NT2/D1 (cell line): Measurements from ENCODE around the gene SSB.
"Not testable (repeated sequence)": the region's sequence is repeated elsewhere in the genome, so short reads cannot be mapped to it uniquely, and the experiment has no call there.

ENCODE experiments used
- DNase-seq: peaks from one replicate; pipeline ENCODE4 v3.0.0-alpha.2; 2011; ENCODE audit warnings: low read depth, low spot score
- H3K27me3 ChIP-seq: 2 replicates; pipeline ENCODE4 v1.6.0; 2011; ENCODE audit warnings: mild to moderate bottlenecking; ENCODE audit not compliant: insufficient read length, insufficient read depth
- H3K36me3 ChIP-seq: 2 replicates; pipeline ENCODE4 v1.6.1; 2011; ENCODE audit warnings: mild to moderate bottlenecking, low read length, mixed read lengths; ENCODE audit not compliant: insufficient read depth, insufficient read length
- H3K4me1 ChIP-seq: 2 replicates; pipeline ENCODE4 v1.5.1; 2011; ENCODE audit not compliant: insufficient read depth, insufficient read length
- H3K4me3 ChIP-seq: 2 replicates; pipeline ENCODE4 v1.5.1; 2011; ENCODE audit warnings: low read depth; ENCODE audit not compliant: insufficient read length
- H3K9ac ChIP-seq: 2 replicates; pipeline ENCODE4 v1.6.0; 2011; ENCODE audit warnings: low read depth; ENCODE audit not compliant: insufficient read length
- H3K9me3 ChIP-seq: 2 replicates; pipeline ENCODE4 v1.5.1; 2011; ENCODE audit warnings: mild to moderate bottlenecking, low read length; ENCODE audit not compliant: insufficient read depth
- SUZ12 ChIP-seq: IDR thresholded peaks from 2 replicates; pipeline ENCODE4 v1.6.1; 2011; ENCODE audit not compliant: insufficient read length, insufficient read depth; ENCODE audit errors: extremely low read depth
- YY1 ChIP-seq: IDR thresholded peaks from 2 replicates; pipeline ENCODE4 v1.6.1; 2011; ENCODE audit not compliant: insufficient read length, insufficient read depth
- ZNF274 ChIP-seq: IDR thresholded peaks from 2 replicates; pipeline ENCODE4 v1.6.1; 2011; ENCODE audit warnings: mild to moderate bottlenecking, low read depth, low read length

Gene SSB

GRCh38 chr2:169815849-169816248 is 17.2 kb downstream of the SSB start:
- Histone ChIP-seq H3K36me3 (peaks cover 76% of the 10 kb centered on the region), H3K9ac (no peak overlapping the region), H3K4me3 (no peak overlapping the region), H3K4me1 (no peaks in the 10 kb centered on the region), H3K9me3 (no peaks in the 10 kb centered on the region), H3K27me3 (no peaks in the 10 kb centered on the region)
- TF ChIP-seq YY1 (no peak), SUZ12 (no peak)
- DNase-seq: no peak

- not testable (repeated sequence) for H3K9me3 ChIP-seq, H3K4me3 ChIP-seq
- peaks cover 73% of the 10 kb centered on the region for H3K36me3 ChIP-seq
Observed at GRCh38 chr2:169816961-169817360, 18.3 kb downstream of the SSB start.

GRCh38 chr2:169817369-169817768 is 18.7 kb downstream of the SSB start:
- not testable (repeated sequence) for DNase-seq, H3K27me3 ChIP-seq, H3K9ac ChIP-seq, H3K4me3 ChIP-seq, H3K9me3 ChIP-seq, H3K4me1 ChIP-seq
- H3K36me3 ChIP-seq: peaks cover 72% of the 10 kb centered on the region

More at GRCh38 chr2:169816961-169817360, 18.3 kb downstream of the SSB start:
- not testable (repeated sequence) for H3K4me1 ChIP-seq, H3K27me3 ChIP-seq, DNase-seq, H3K9ac ChIP-seq

GRCh38 chr2:169818241-169818640 is 19.6 kb downstream of the SSB start:
- peaks cover 73% of the 10 kb centered on the region for H3K36me3 ChIP-seq
- H3K4me3 ChIP-seq: no peak overlapping the region
- DNase-seq: no peak
- TF ChIP-seq SUZ12 (no peak), ZNF274 (no peak), YY1 (no peak)
- H3K9ac ChIP-seq: no peak overlapping the region
- no peaks in the 10 kb centered on the region for H3K9me3 ChIP-seq
- no peaks in the 10 kb centered on the region for H3K27me3 ChIP-seq
- no peaks in the 10 kb centered on the region for H3K4me1 ChIP-seq

GRCh38 chr2:169819106-169819505 is 20.4 kb downstream of the SSB start:
- TF ChIP-seq YY1 (no peak), ZNF274 (no peak)
- H3K9ac ChIP-seq: no peak overlapping the region
- peaks cover 67% of the 10 kb centered on the region for H3K36me3 ChIP-seq

GRCh38 chr2:169820101-169820500 is 21.4 kb downstream of the SSB start:
- not testable (repeated sequence) for DNase-seq, H3K4me3 ChIP-seq, H3K9ac ChIP-seq, H3K4me1 ChIP-seq, H3K27me3 ChIP-seq, H3K9me3 ChIP-seq
- H3K36me3 ChIP-seq: peaks cover 62% of the 10 kb centered on the region

More at GRCh38 chr2:169819106-169819505, 20.4 kb downstream of the SSB start:
- Histone ChIP-seq H3K27me3 (no peaks in the 10 kb centered on the region), H3K4me3 (no peak overlapping the region), H3K9me3 (no peaks in the 10 kb centered on the region), H3K4me1 (no peaks in the 10 kb centered on the region)
- DNase-seq: no peak

GRCh38 chr2:169822036-169822435 is 23.4 kb downstream of the SSB start:
- DNase-seq: no peak
- peaks cover 51% of the 10 kb centered on the region for H3K36me3 ChIP-seq
- no peak overlapping the region for H3K9ac ChIP-seq
- no peak overlapping the region for H3K4me3 ChIP-seq
- H3K27me3 ChIP-seq: no peaks in the 10 kb centered on the region
- TF ChIP-seq YY1: no peak
- TF ChIP-seq ZNF274: no peak
- TF ChIP-seq SUZ12: no peak
- no peaks in the 10 kb centered on the region for H3K4me1 ChIP-seq
- H3K9me3 ChIP-seq: no peaks in the 10 kb centered on the region

- Histone ChIP-seq H3K36me3 (peaks cover 46% of the 10 kb centered on the region), H3K4me1 (no peaks in the 10 kb centered on the region), H3K4me3 (no peak overlapping the region), H3K9ac (no peak overlapping the region), H3K27me3 (no peaks in the 10 kb centered on the region), H3K9me3 (no peaks in the 10 kb centered on the region)
- TF ChIP-seq ZNF274 (no peak), YY1 (no peak), SUZ12 (no peak)
- DNase-seq: no peak
Observed at GRCh38 chr2:169822785-169823392, 24.2 kb downstream of the SSB start.
